CD1c-positive myeloid dendritic cell (primary cell): Measurements from ENCODE around the gene RNF123.

Source experiments
- DNase-seq: peaks from one replicate; pipeline ENCODE4 v3.0.0-alpha.2; 2016; ENCODE audit errors: extremely low spot score

The RNF123 gene

GRCh38 chr3:49689046-49689907, at the start of gene RNF123, which contains the start of gene MST1:
TSS of gene RNF123 (plus strand) at chr3:49689557. CDS start at chr3:49691166, 1,609 bp downstream.
TSS of gene MST1 (minus strand) at chr3:49689474. CDS start at chr3:49688691, 783 bp downstream.
- DNase-seq = peak; percentile 95

- no peak for DNase-seq
These were observed 48.1 kb upstream of the RNF123 start for GRCh38 chr3:49641292-49641691.

- DNase-seq = no peak
These were observed 47.2 kb upstream of the RNF123 start for GRCh38 chr3:49641921-49642707.

GRCh38 chr3:49642708-49643145, 46.6 kb upstream of the RNF123 start:
- no peak for DNase-seq

- DNase-seq = no peak
These were observed 44.7 kb upstream of the RNF123 start for GRCh38 chr3:49644684-49645083.

- no peak for DNase-seq
These were observed 43.1 kb upstream of the RNF123 start for GRCh38 chr3:49646236-49646635.

GRCh38 chr3:49647741-49648140, 41.6 kb upstream of the RNF123 start:
- DNase-seq = no peak

- no peak for DNase-seq
These were observed 40.9 kb upstream of the RNF123 start for GRCh38 chr3:49648354-49649019.

- no peak for DNase-seq
These were observed 39.8 kb upstream of the RNF123 start for GRCh38 chr3:49649576-49649975.

- DNase-seq = no peak
These were observed 39.2 kb upstream of the RNF123 start for GRCh38 chr3:49650177-49650576.

GRCh38 chr3:49650637-49651036, 38.7 kb upstream of the RNF123 start:
- no peak for DNase-seq

- DNase-seq = no peak
These were observed 37.0 kb upstream of the RNF123 start for GRCh38 chr3:49652218-49652902.

- no peak for DNase-seq
These were observed 36.4 kb upstream of the RNF123 start for GRCh38 chr3:49652903-49653415.

GRCh38 chr3:49653621-49654020, 35.7 kb upstream of the RNF123 start:
- no peak for DNase-seq

- DNase-seq = no peak
These were observed 35.1 kb upstream of the RNF123 start for GRCh38 chr3:49654176-49654825.

- DNase-seq = no peak
These were observed 34.3 kb upstream of the RNF123 start for GRCh38 chr3:49654955-49655556.

- no peak for DNase-seq
These were observed 33.5 kb upstream of the RNF123 start for GRCh38 chr3:49655731-49656285.

- DNase-seq = no peak
These were observed 32.7 kb upstream of the RNF123 start for GRCh38 chr3:49656541-49657112.

- DNase-seq = no peak
These were observed 32.0 kb upstream of the RNF123 start for GRCh38 chr3:49657208-49657915.
